ENCODE data around the gene ELK1. TPM values are rescaled to one million over a fixed set of nuclear protein-coding genes. Genes with fewer than 3 reads are reported as not detected.

The ELK1 gene
- total RNA-seq, 1 donor from 2014 or later, result 146 TPM

GRCh38 chrX:47633689-47634590 is 16.4 kb downstream of the ELK1 start:
- intact Hi-C loops (cut with DNase I), result no loop called here
- Histone ChIP-seq H3K9me3 (no peaks in the 10 kb centered on the region), H3K4me1 (no peaks in the 10 kb centered on the region), H3K27me3 (no peaks in the 10 kb centered on the region), H3K27ac (no peak overlapping the region), H3K36me3 (peaks cover 27 to 29% of the 10 kb centered on the region in 2 donors), H3K4me3 (no peak overlapping the region)
- no peak for DNase-seq (ENCODE audit: low spot score in 2 of 2)
- TF ChIP-seq CTCF (IDR thresholded peaks at IDR 0.05), result no peak

GRCh38 chrX:47632666-47633065 is 17.7 kb downstream of the ELK1 start:
- no peak overlapping the region for H3K4me3 ChIP-seq
- intact Hi-C loops (cut with DNase I), result no loop called here
- H3K27ac ChIP-seq, result no peak overlapping the region
- no peaks in the 10 kb centered on the region for H3K27me3 ChIP-seq
- DNase-seq (ENCODE audit: low spot score in 2 of 2), result no peak
- no peaks in the 10 kb centered on the region for H3K9me3 ChIP-seq
- peaks cover 18% of the 10 kb centered on the region in 2 donors for H3K36me3 ChIP-seq
- no peak for TF ChIP-seq CTCF (IDR thresholded peaks at IDR 0.05)
- no peaks in the 10 kb centered on the region for H3K4me1 ChIP-seq

- no peaks in the 10 kb centered on the region for H3K4me1 ChIP-seq
- H3K27ac ChIP-seq, result no peak overlapping the region
- no peak for TF ChIP-seq CTCF (IDR thresholded peaks at IDR 0.05)
- no peaks in the 10 kb centered on the region for H3K27me3 ChIP-seq
- DNase-seq (ENCODE audit: low spot score in 2 of 2), result no peak
- H3K9me3 ChIP-seq, result no peaks in the 10 kb centered on the region
- intact Hi-C loops (cut with DNase I), result no loop called here
- H3K4me3 ChIP-seq, result no peak overlapping the region
- peaks cover 13% of the 10 kb centered on the region in 2 donors for H3K36me3 ChIP-seq
These were observed 18.7 kb downstream of the ELK1 start for GRCh38 chrX:47631676-47632075.

- Histone ChIP-seq H3K4me1 (no peaks in the 10 kb centered on the region), H3K9me3 (no peaks in the 10 kb centered on the region), H3K4me3 (no peak within 1 kb of the TSS), H3K27me3 (no peaks in the 10 kb centered on the region), H3K36me3 (peaks cover under 1 to 2% of the 10 kb centered on the region in 2 donors), H3K27ac (no peak within 1 kb of the TSS)
- intact Hi-C loops (cut with DNase I), result no loop called here
- no peak for DNase-seq (ENCODE audit: low spot score in 2 of 2)
- TF ChIP-seq CTCF (IDR thresholded peaks at IDR 0.05), result no peak
These were observed 20.8 kb downstream of the ELK1 start, which contains the start of gene CFP for GRCh38 chrX:47629419-47630200. Gene CFP, minus strand, starts transcription at chrX:47629930. Its CDS starts 86 bp downstream, at chrX:47629844.

GRCh38 chrX:47628982-47629381 is 21.4 kb downstream of the ELK1 start:
- Histone ChIP-seq H3K4me1 (no peaks in the 10 kb centered on the region), H3K27ac (no peak overlapping the region), H3K4me3 (no peak overlapping the region), H3K36me3 (no peaks in the 10 kb centered on the region), H3K27me3 (no peaks in the 10 kb centered on the region), H3K9me3 (no peaks in the 10 kb centered on the region)
- TF ChIP-seq CTCF (IDR thresholded peaks at IDR 0.05), result no peak
- DNase-seq (ENCODE audit: low spot score in 2 of 2), result no peak
- intact Hi-C loops (cut with DNase I), result no loop called here

Data from ascending aorta (tissue), 2 donors.